BLaER1 (cell line): ENCODE data around the gene GTF3A.

ENCODE experiments used
- H3K27ac ChIP-seq: shearing (Covaris generic); formaldehyde crosslinking; 2 replicates; pipeline ENCODE4 v1.8.1; 2022
- H3K27me3 ChIP-seq: shearing (Covaris generic); formaldehyde crosslinking; 2 replicates; pipeline ENCODE4 v1.8.1; 2022
- H3K36me3 ChIP-seq: shearing (Covaris generic); formaldehyde crosslinking; 2 replicates; pipeline ENCODE4 v1.8.1; 2022
- H3K4me1 ChIP-seq: shearing (Covaris generic); formaldehyde crosslinking; 2 replicates; pipeline ENCODE4 v1.8.1; 2022
- H3K4me2 ChIP-seq: shearing (Covaris generic); formaldehyde crosslinking; 2 replicates; pipeline ENCODE4 v1.8.1; 2022
- H3K4me3 ChIP-seq: shearing (Covaris generic); formaldehyde crosslinking; 2 replicates; pipeline ENCODE4 v1.8.1; 2022
- H3K9ac ChIP-seq: shearing (Covaris generic); formaldehyde crosslinking; 2 replicates; pipeline ENCODE4 v1.8.1; 2022
- H3K9me3 ChIP-seq: shearing (Covaris generic); formaldehyde crosslinking; 2 replicates; pipeline ENCODE4 v1.8.1; 2022
- H4K20me1 ChIP-seq: shearing (Covaris generic); formaldehyde crosslinking; 2 replicates; pipeline ENCODE4 v1.8.1; 2022
- Cebpa-rat ChIP-seq: shearing (Covaris generic); IDR thresholded peaks from 2 replicates; pipeline ENCODE4 v1.8.1; 2022

The GTF3A gene

DNA sequence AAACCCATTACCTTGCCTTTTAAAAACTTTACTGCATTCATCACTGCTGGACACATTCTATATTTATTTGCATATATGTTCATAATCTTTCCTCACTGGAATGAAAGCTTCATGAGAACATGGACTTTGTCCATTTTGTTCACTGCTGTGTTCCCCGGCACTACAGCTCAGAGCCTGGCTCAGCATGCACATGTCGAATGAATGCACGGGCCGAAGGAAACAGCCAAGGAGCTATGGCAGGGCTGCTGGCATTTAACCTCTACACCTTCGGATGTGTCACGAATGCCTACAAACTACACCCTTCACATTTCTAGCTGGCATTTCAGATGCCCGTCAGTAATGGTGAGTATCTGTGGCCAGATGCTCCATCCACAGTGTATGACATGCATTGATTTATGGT is 18.4 kb downstream of the GTF3A start:
- peaks cover 34% of the 10 kb centered on the region for H3K36me3 ChIP-seq
- H3K27ac ChIP-seq: peak overlapping the region; percentile 61; the same call in 1 of the 2 replicates
- no peaks in the 10 kb centered on the region for H3K27me3 ChIP-seq
- peak overlapping the region; percentile 16; the same call in 1 of the 2 replicates for H3K4me3 ChIP-seq
- H3K9me3 ChIP-seq: no peaks in the 10 kb centered on the region
- no peak for TF ChIP-seq Cebpa-rat
- peak overlapping the region; percentile 85 for H3K4me2 ChIP-seq
- H3K4me1 ChIP-seq: peaks cover 96% of the 10 kb centered on the region
- no peaks in the 10 kb centered on the region for H4K20me1 ChIP-seq
- peak overlapping the region; percentile 17; the same call in 1 of the 2 replicates for H3K9ac ChIP-seq

DNA sequence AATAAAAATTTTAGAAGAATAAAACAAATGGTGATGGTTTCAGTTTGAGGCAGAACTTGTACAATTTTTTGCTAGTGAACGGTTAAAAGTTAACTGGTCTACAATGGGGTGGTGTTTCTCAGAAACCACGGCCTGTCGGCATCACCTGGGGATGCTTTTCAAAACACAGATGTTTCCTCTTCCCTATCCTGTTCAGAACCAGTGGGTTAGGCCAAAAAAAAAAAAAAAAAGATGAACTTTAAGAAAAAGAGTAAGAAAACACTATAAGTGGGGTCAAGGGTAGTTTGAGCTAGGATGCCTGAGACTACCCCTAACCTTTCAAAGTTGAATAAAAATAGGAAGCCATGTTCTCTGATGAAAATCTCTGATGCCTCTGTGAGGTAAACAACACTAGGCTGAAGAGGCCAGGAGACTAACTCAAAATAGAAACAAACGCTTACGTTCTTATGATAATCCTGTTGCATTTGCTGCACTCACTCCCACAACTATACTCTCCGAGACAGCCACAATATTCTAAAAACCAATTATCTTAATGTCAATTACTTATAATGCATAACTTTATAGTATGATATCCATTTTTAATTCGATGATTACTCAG is 22.7 kb downstream of the GTF3A start:
- no peaks in the 10 kb centered on the region for H4K20me1 ChIP-seq
- peak overlapping the region; percentile 55 for H3K9ac ChIP-seq
- H3K27ac ChIP-seq: peak overlapping the region; percentile 97
- H3K4me3 ChIP-seq: peak overlapping the region; percentile 52
- H3K4me1 ChIP-seq: peaks cover 80% of the 10 kb centered on the region
- no peaks in the 10 kb centered on the region for H3K27me3 ChIP-seq
- no peak for TF ChIP-seq Cebpa-rat
- no peaks in the 10 kb centered on the region for H3K9me3 ChIP-seq
- H3K36me3 ChIP-seq: no peaks in the 10 kb centered on the region
- peak overlapping the region; percentile 88 for H3K4me2 ChIP-seq

DNA sequence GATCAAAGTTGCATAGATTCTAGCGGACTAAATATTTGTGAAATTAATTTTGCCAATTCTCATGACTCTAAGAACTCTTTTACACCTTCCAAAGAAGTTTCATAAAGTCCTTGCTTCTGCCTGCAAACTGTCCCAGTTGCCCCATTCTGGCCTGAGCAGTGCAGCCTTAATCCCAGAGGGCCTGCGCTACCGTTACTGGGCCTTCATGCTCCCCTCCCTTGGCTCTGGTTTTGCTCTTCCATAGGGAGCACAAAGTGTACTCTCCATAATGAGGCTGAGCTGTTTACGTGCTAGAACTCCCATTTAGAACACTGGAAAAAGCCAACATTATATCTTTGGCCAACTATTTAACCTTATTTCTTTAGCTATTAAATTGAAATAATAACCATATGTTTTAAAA is 23.9 kb downstream of the GTF3A start:
- Histone ChIP-seq H3K27me3 (no peaks in the 10 kb centered on the region), H3K4me1 (peaks cover 73% of the 10 kb centered on the region), H3K27ac (peak overlapping the region; percentile 97), H3K4me3 (peak overlapping the region; percentile 82), H3K9ac (peak overlapping the region; percentile 91), H3K36me3 (no peaks in the 10 kb centered on the region), H3K9me3 (no peaks in the 10 kb centered on the region), H4K20me1 (no peaks in the 10 kb centered on the region), H3K4me2 (peak overlapping the region; percentile 88)
- TF ChIP-seq Cebpa-rat: no peak

DNA sequence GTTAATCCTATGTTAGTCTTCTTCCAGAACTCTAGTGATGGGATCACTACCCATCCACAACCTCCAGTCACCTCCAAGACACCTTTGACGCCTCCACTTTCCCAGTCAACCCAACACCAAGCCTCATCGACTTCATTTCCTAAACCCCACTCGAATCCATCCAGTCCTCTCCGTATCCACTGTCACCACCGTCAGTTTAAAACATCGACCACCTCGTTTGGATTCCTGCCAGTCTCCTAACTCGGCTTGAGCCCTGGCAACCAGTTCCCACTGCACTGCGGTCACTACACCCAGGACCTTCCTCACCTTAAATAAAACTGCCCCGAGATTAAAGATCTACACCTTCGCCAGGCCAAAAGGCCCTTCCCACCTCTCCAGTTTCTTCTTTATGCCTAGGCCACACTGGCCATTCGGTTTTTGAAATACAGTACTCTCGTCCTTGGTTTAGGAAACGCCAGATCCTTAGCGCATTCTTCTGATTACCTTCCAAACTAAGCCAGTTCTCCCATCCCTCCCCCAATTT is 24.7 kb downstream of the GTF3A start:
- peak overlapping the region; percentile 97 for H3K27ac ChIP-seq
- peaks cover 65% of the 10 kb centered on the region for H3K4me1 ChIP-seq
- no peaks in the 10 kb centered on the region for H3K27me3 ChIP-seq
- peak overlapping the region; percentile 88 for H3K4me2 ChIP-seq
- TF ChIP-seq Cebpa-rat: no peak
- no peaks in the 10 kb centered on the region for H3K9me3 ChIP-seq
- H4K20me1 ChIP-seq: no peaks in the 10 kb centered on the region
- H3K36me3 ChIP-seq: no peaks in the 10 kb centered on the region
- peak overlapping the region; percentile 91 for H3K9ac ChIP-seq
- H3K4me3 ChIP-seq: peak overlapping the region; percentile 82

DNA sequence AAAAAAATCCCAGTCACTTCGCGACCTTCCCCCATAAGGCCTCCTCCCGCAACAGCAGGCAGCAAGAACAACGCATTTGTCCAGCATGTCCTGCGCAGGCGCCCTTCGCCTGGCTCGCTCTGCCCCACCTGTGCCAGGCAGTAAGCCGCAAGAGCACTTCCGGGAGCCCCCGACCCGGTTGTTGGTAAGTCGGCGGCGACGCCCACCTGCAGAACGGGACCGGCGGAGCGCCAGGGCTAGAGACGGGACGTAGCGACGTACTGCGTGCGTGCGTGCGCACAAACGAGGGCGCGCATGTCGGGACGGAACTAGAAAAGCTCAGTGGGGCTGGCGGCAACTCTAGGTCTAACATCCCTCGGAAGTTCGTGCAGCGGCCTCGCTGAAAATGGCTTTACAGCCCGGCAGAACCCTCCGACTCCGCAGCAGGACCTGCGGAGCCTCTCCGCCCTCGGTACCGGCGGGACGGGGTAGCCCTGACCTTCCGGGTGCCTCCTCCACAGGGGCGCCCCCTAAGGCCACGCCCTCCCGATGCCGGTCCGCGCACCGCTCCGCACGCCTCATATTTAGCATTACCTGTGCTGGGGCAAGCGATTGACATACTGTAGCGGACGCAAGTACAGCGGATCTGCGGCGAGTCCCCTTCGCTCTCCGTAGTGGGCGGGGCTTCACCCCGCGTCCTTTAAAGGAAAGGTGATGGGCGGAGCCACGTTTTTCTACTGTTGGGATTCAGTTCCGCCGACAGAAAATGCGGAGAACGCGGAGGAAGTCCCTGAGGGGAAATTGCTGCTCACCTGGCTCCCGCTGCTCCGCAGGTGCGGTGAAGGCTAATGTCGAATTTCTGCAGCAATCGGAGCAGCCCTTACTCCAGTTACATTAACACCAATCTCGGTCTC is 25.8 kb downstream of the GTF3A start, which contains the start of gene MTIF3:
Gene MTIF3 (minus strand): TSS at position 629 of the 893 bp plus-strand sequence. CDS start 10,116 bp downstream, outside the sequence.
- Histone ChIP-seq H3K27ac (peak within 1 kb of the TSS; percentile 97), H3K36me3 (no peaks in the 10 kb centered on the region), H3K4me2 (peak within 1 kb of the TSS; percentile 88), H3K27me3 (no peaks in the 10 kb centered on the region), H4K20me1 (no peaks in the 10 kb centered on the region), H3K9me3 (no peaks in the 10 kb centered on the region), H3K4me1 (peaks cover 61% of the 10 kb centered on the region), H3K4me3 (peak within 1 kb of the TSS; percentile 82), H3K9ac (peak within 1 kb of the TSS; percentile 91)
- no peak for TF ChIP-seq Cebpa-rat

DNA sequence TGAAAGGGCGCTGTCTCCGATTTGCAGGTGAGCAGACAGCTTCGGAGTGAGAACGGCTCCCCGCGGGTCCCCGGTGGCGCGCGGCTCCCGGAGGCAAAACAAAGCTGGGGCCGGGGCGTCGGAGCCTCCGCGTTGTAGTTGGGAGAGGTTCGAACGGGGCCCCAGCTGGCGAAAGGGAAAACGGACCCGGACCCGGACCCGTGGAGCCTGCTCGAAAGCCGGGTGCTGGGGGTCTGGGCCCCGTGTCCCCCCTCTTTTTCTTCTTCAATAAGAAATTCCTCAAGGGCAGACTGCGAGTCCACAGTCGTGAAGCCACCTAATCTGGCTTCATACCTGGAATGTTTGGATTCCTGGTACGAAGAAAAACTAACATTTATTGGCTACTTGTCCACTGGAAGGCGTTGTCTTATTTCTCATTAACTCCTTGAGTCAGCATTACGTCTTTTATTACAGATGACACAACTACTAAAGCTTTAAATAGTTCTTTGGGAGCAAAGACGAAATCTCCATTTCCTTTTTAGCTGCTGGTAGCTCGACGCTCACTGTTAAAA is 26.6 kb downstream of the GTF3A start:
- H3K27ac ChIP-seq: peak overlapping the region; percentile 97
- TF ChIP-seq Cebpa-rat: no peak
- H3K27me3 ChIP-seq: no peaks in the 10 kb centered on the region
- peak overlapping the region; percentile 82 for H3K4me3 ChIP-seq
- H3K4me2 ChIP-seq: peak overlapping the region; percentile 88
- H3K4me1 ChIP-seq: peaks cover 61% of the 10 kb centered on the region
- H4K20me1 ChIP-seq: no peaks in the 10 kb centered on the region
- peak overlapping the region; percentile 91 for H3K9ac ChIP-seq
- no peaks in the 10 kb centered on the region for H3K36me3 ChIP-seq
- no peaks in the 10 kb centered on the region for H3K9me3 ChIP-seq

DNA sequence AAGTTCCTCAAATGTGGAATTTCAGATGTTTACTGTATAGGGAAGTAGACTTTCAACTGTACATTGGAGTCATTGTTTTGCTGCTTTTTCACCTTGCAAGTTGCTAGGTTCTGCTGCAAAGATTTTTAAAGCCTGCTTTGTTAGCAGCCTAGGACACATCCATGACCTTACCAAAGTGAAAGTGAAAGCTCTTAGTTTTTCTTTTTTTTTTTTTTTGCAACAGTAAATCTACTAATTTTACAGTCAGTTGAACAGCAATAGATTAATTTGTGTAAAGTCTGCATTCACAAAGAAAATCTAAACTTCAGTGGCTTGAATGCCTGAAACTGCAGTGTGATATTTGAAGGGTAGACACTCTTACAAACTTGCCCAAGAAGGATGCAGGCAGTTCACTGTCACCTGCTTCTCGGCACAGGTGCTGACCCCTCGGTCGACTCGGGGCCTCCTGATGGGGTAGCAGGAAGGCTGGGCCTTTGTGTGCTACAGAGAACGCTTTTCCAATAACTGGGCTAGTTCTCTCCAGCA is 31.0 kb downstream of the GTF3A start:
- Histone ChIP-seq H3K4me2 (peak overlapping the region; percentile 92), H3K4me1 (peaks cover 33% of the 10 kb centered on the region), H4K20me1 (no peaks in the 10 kb centered on the region), H3K36me3 (no peaks in the 10 kb centered on the region), H3K9me3 (no peaks in the 10 kb centered on the region), H3K27me3 (no peaks in the 10 kb centered on the region), H3K9ac (peak overlapping the region; percentile 76), H3K4me3 (peak overlapping the region; percentile 60), H3K27ac (peak overlapping the region; percentile 81)
- no peak for TF ChIP-seq Cebpa-rat

DNA sequence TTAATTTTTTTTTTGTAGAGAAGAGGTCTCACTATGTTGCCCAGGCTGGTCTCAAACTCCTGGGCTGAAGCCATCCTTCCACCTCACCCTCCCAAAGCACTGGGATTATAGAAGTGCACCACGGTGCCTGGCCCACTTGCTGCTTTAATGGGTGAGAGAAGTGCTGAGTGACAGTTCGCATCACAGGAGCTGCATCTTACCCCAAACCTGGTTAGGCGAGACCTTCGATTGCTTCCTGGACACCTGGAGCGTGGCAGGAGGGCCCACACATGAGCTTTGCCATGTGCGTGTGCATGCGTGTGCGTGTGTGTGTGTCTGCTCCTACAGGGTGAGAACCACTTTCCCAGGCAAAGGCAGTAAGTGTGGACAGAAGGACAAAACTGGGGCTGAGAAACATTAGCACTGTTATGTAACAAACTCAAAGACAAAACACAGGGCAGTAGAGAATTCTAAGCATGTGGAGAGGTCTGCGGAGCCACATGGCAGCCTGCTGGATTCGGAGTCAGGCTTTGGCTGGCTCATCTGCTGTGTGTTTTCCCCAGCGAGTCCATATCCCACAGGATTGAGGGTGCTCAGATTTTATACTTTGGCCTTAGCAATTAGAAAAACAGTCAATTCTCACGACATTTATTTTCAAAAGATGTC is 37.6 kb downstream of the GTF3A start:
- no peak overlapping the region for H3K4me2 ChIP-seq
- no peaks in the 10 kb centered on the region for H3K36me3 ChIP-seq
- no peaks in the 10 kb centered on the region; the same call in 1 of the 2 replicates for H3K4me1 ChIP-seq
- H3K27me3 ChIP-seq: no peaks in the 10 kb centered on the region
- no peak overlapping the region for H3K9ac ChIP-seq
- no peaks in the 10 kb centered on the region for H3K9me3 ChIP-seq
- no peak for TF ChIP-seq Cebpa-rat
- H3K4me3 ChIP-seq: no peak overlapping the region
- no peak overlapping the region for H3K27ac ChIP-seq
- H4K20me1 ChIP-seq: no peaks in the 10 kb centered on the region

DNA sequence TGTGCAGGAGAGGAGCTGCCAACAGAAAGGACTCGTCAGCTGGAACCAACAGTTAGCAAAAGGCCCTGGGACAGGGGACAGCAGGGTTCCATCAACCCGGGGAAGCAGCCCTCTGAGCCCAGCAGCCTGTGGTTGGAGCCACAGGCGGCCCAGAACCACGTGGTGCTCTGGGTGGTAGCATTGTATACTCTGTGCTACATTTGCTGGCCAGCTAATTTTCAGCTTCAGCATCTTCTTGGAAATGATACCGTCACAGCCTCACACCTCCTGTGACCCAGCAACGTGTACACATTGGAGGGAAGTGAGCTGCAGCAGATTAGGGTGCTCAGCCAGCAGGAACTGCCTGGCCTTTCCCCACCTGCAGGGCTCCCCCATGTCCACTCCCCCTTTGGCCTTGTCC is 39.1 kb downstream of the GTF3A start:
- no peak overlapping the region for H3K27ac ChIP-seq
- TF ChIP-seq Cebpa-rat: no peak
- H3K9me3 ChIP-seq: peaks cover 3% of the 10 kb centered on the region; the same call in 1 of the 2 replicates
- no peak overlapping the region for H3K4me3 ChIP-seq
- no peaks in the 10 kb centered on the region for H4K20me1 ChIP-seq
- no peak overlapping the region for H3K9ac ChIP-seq
- H3K4me2 ChIP-seq: no peak overlapping the region
- H3K27me3 ChIP-seq: no peaks in the 10 kb centered on the region
- H3K36me3 ChIP-seq: no peaks in the 10 kb centered on the region
- H3K4me1 ChIP-seq: no peaks in the 10 kb centered on the region; the same call in 1 of the 2 replicates
